Activated CD4-positive, alpha-beta T cell treated with anti-CD3 and anti-CD28 coated beads for 36 hours (primary cell): ENCODE measurements around the gene MAN2C1. TPM values are rescaled to one million over a fixed set of nuclear protein-coding genes. Genes with fewer than 3 reads are reported as not detected.

Experiments
- microRNA-seq: library from miRNA; unstranded; fragments of <30 nt; microRNA quantifications from one replicate; pipeline ENCODE4 v1.2.0, GENCODE V29; 2021; ENCODE audit warnings: borderline replicate concordance
- total RNA-seq, 2 experiments: library from RNA; stranded (reverse); gene quantifications; one replicate each; pipeline ENCODE4 v1.2.3, GENCODE V29; 2021

Gene MAN2C1
- total RNA-seq, 2 experiments from 2014 or later = 119 to 181 TPM

Small RNAs within 50 kb of the gene (microRNA-seq; reads per million reads assigned to microRNA genes)
- not detected for gene MIR631

Other genes with a start within 250 kb of the MAN2C1 start
- 10 to 100 TPM; 18.6 to 25.1 TPM for gene C15orf39, start 166.7 kb downstream of the MAN2C1 start, total RNA-seq
- gene GOLGA6C, start 110.3 kb downstream of the MAN2C1 start, total RNA-seq = not detected
- not detected for gene GOLGA6D, start 85.8 kb downstream of the MAN2C1 start, total RNA-seq
- gene COMMD4, start 32.5 kb downstream of the MAN2C1 start, total RNA-seq = 10 to 100 TPM; 47.1 to 67.8 TPM
- gene NEIL1, start 21.6 kb downstream of the MAN2C1 start, total RNA-seq = 1 to 10 TPM; 6.5 to 6.9 TPM
- 10 to 100 TPM; 87.4 to 92.0 TPM for gene SIN3A, start 83.1 kb upstream of the MAN2C1 start, total RNA-seq
- gene PTPN9, start 210.7 kb upstream of the MAN2C1 start, total RNA-seq = 10 to 100 TPM; 15.0 to 16.5 TPM